Urothelium cell line (cell line): ENCODE data around the gene MYO3B.

Experiments
- DNase-seq: peaks from one replicate; pipeline ENCODE4 v3.0.0; 2011; ENCODE audit warnings: low spot score, mixed read lengths
- FAIRE-seq: peaks from 2 replicates; lab custom pipeline; 2011; peaks lifted over from hg19 to GRCh38; lab: Jason Lieb, UNC

Gene MYO3B

GRCh38 chr2:170177950-170178781 lies at the start of gene MYO3B:
MYO3B (plus strand) TSS chr2:170178147; CDS start chr2:170178288, 141 bp downstream.
- FAIRE-seq: no peak
- DNase-seq: no peak

GRCh38 chr2:170139276-170139967 lies 38.5 kb upstream of the MYO3B start:
- DNase-seq (no peak), FAIRE-seq (no peak)

GRCh38 chr2:170140561-170140960 lies 37.4 kb upstream of the MYO3B start:
- FAIRE-seq (no peak), DNase-seq (no peak)

GRCh38 chr2:170141865-170142264 lies 36.1 kb upstream of the MYO3B start:
- FAIRE-seq (no peak), DNase-seq (no peak)

- FAIRE-seq (no peak), DNase-seq (no peak)
These were observed 35.4 kb upstream of the MYO3B start for GRCh38 chr2:170142502-170142901.

GRCh38 chr2:170143045-170143717 lies 34.8 kb upstream of the MYO3B start:
- DNase-seq: no peak
- no peak for FAIRE-seq

- FAIRE-seq: no peak
- no peak for DNase-seq
These were observed 33.2 kb upstream of the MYO3B start for GRCh38 chr2:170144761-170145160.

- FAIRE-seq: no peak
- DNase-seq: no peak
These were observed 32.8 kb upstream of the MYO3B start for GRCh38 chr2:170145191-170145590.

GRCh38 chr2:170145675-170146432 lies 32.1 kb upstream of the MYO3B start:
- DNase-seq: no peak

GRCh38 chr2:170146784-170147183 lies 31.2 kb upstream of the MYO3B start:
- no peak for FAIRE-seq
- no peak for DNase-seq

More at GRCh38 chr2:170145675-170146432, 32.1 kb upstream of the MYO3B start:
- FAIRE-seq: no peak

GRCh38 chr2:170147576-170147975 lies 30.4 kb upstream of the MYO3B start:
- DNase-seq (no peak), FAIRE-seq (no peak)

- DNase-seq: no peak
- FAIRE-seq: no peak
These were observed 29.8 kb upstream of the MYO3B start for GRCh38 chr2:170148161-170148560.

- FAIRE-seq (no peak), DNase-seq (no peak)
These were observed 25.5 kb upstream of the MYO3B start for GRCh38 chr2:170152421-170152820.

- FAIRE-seq (no peak), DNase-seq (no peak)
These were observed 22.8 kb upstream of the MYO3B start for GRCh38 chr2:170155022-170155722.

- FAIRE-seq: no peak
- DNase-seq: no peak
These were observed 22.2 kb upstream of the MYO3B start for GRCh38 chr2:170155723-170156253.

- no peak for DNase-seq
These were observed 21.4 kb upstream of the MYO3B start for GRCh38 chr2:170156592-170156991.

GRCh38 chr2:170157025-170157684 lies 20.8 kb upstream of the MYO3B start:
- DNase-seq (peak; percentile 50), FAIRE-seq (no peak)

More at GRCh38 chr2:170156592-170156991, 21.4 kb upstream of the MYO3B start:
- FAIRE-seq: no peak

GRCh38 chr2:170159060-170159459 lies 18.9 kb upstream of the MYO3B start:
- FAIRE-seq: no peak
- DNase-seq: no peak

GRCh38 chr2:170161516-170162270 lies 16.3 kb upstream of the MYO3B start:
- DNase-seq: peak; percentile 36
- FAIRE-seq: no peak
